PC-3 (cell line): Measurements from ENCODE around the gene ZNF532.

ENCODE experiments used
- CTCF ChIP-seq: fragments of 300-600 bp; sonication (generic); conservative IDR thresholded peaks from 2 replicates; pipeline ENCODE4 v1.5.1; 2017; ENCODE audit warnings: antibody characterized with exemption, low read depth, mild to moderate bottlenecking, low read length
- EZH2 ChIP-seq: fragments of 300-600 bp; sonication (generic); IDR thresholded peaks from one replicate; pipeline ENCODE4 v1.6.1; 2017; ENCODE audit warnings: antibody characterized with exemption, mild to moderate bottlenecking, low read length; ENCODE audit not compliant: unreplicated experiment
- EZH2phosphoT487 ChIP-seq: fragments of 300-600 bp; sonication (generic); IDR thresholded peaks from 2 replicates; pipeline ENCODE4 v1.6.1; 2018; ENCODE audit warnings: mild to moderate bottlenecking, antibody characterized with exemption, low read length, borderline replicate concordance

GRCh38 chr18:58911766-58912165 lies 47.1 kb downstream of the ZNF532 start:
- TF ChIP-seq EZH2 (no peak), CTCF (no peak), EZH2phosphoT487 (no peak)
